ENCODE measurements around the gene CSF3. TPM values are rescaled to one million over a fixed set of nuclear protein-coding genes. Genes with fewer than 3 reads are reported as not detected.

The CSF3 gene
- total and polyA plus RNA-seq, 5 experiments from 2014 or later, result not detected

- ATAC-seq, result no peak
- peak in 1 of 10 donors; percentile 45 for DNase-seq
- no peaks in the 10 kb centered on the region for H3K9me3 Mint-ChIP-seq
- no peaks in the 10 kb centered on the region for H3K27me3 Mint-ChIP-seq
- H3K36me3 Mint-ChIP-seq, result peaks cover 0 to 43% (median 3%) of the 10 kb centered on the region in 3 donors
- POLR2A ChIA-PET, result interaction anchor here (2.3 kb wide), 1 partner anchor 8 kb away, joined by 7 read pairs; no protein-coding TSS in a partner anchor
- no peak overlapping the region for H3K4me3 Mint-ChIP-seq
- H3K27ac Mint-ChIP-seq, result peak overlapping the region in 4 of 10 donors; percentile 17 to 79 (median 44)
- peaks cover 0 to 2% (median under 1%) of the 10 kb centered on the region in 4 donors for H3K4me1 Mint-ChIP-seq
Observed at GRCh38 chr17:40019140-40019991, 4.1 kb downstream of the CSF3 start.

- Mint-ChIP-seq H3K4me1 (peaks cover 1 to 3% (median 2%) of the 10 kb centered on the region in 4 donors), H3K27ac (no peak overlapping the region), H3K36me3 (peaks cover 0 to 46% (median 3%) of the 10 kb centered on the region in 3 donors), H3K4me3 (no peak overlapping the region), H3K27me3 (no peaks in the 10 kb centered on the region), H3K9me3 (no peaks in the 10 kb centered on the region)
- POLR2A ChIA-PET, result interaction anchor here (0.6 kb wide), 1 partner anchor 40 kb away, joined by 4 read pairs; the partner anchor contains the start of gene PSMD3
- ATAC-seq, result no peak
- DNase-seq, result peak in 1 of 10 donors; percentile 32
Observed at GRCh38 chr17:40020146-40020545, 4.9 kb downstream of the CSF3 start.

GRCh38 chr17:40021451-40021971 lies 6.3 kb downstream of the CSF3 start:
- no peaks in the 10 kb centered on the region for H3K9me3 Mint-ChIP-seq
- H3K4me1 Mint-ChIP-seq, result peaks cover 13 to 15% (median 15%) of the 10 kb centered on the region in 4 donors
- POLR2A ChIA-PET, result interaction anchor here (1.2 kb wide), 1 partner anchor 9 kb away, joined by 13 read pairs; no protein-coding TSS in a partner anchor
- H3K27ac Mint-ChIP-seq, result peak overlapping the region in 2 of 10 donors; percentile 20 to 46
- ATAC-seq, result no peak
- peaks cover 0 to 58% (median 5%) of the 10 kb centered on the region in 3 donors for H3K36me3 Mint-ChIP-seq
- H3K27me3 Mint-ChIP-seq, result no peaks in the 10 kb centered on the region
- DNase-seq, result no peak
- H3K4me3 Mint-ChIP-seq, result no peak overlapping the region

- peaks cover 19 to 25% (median 22%) of the 10 kb centered on the region in 4 donors for H3K4me1 Mint-ChIP-seq
- POLR2A ChIA-PET, result interaction anchor here (0.6 to 1.2 kb wide), 2 partner anchors 10 to 1757 kb away, joined by 4 to 13 read pairs; no protein-coding TSS in a partner anchor
- H3K4me3 Mint-ChIP-seq, result no peak overlapping the region
- H3K27ac Mint-ChIP-seq, result no peak overlapping the region
- peaks cover 0 to 61% (median 5%) of the 10 kb centered on the region in 3 donors for H3K36me3 Mint-ChIP-seq
- no peak for ATAC-seq
- no peaks in the 10 kb centered on the region for H3K9me3 Mint-ChIP-seq
- no peak for DNase-seq
- no peaks in the 10 kb centered on the region for H3K27me3 Mint-ChIP-seq
Observed at GRCh38 chr17:40022497-40022896, 7.3 kb downstream of the CSF3 start.

- no peak overlapping the region for H3K4me3 Mint-ChIP-seq
- H3K9me3 Mint-ChIP-seq, result no peaks in the 10 kb centered on the region
- ATAC-seq (no peak), DNase-seq (no peak)
- peaks cover 19 to 25% (median 22%) of the 10 kb centered on the region in 4 donors for H3K4me1 Mint-ChIP-seq
- POLR2A ChIA-PET, result interaction anchor here (0.6 kb wide), 1 partner anchor 1756 kb away, joined by 4 read pairs; no protein-coding TSS in a partner anchor
- H3K27me3 Mint-ChIP-seq, result no peaks in the 10 kb centered on the region
- H3K27ac Mint-ChIP-seq, result no peak overlapping the region
- peaks cover 0 to 66% (median 5%) of the 10 kb centered on the region in 3 donors for H3K36me3 Mint-ChIP-seq
Observed at GRCh38 chr17:40022961-40023541, 7.8 kb downstream of the CSF3 start.

- POLR2A ChIA-PET, result no interaction called here
- H3K27me3 Mint-ChIP-seq, result no peaks in the 10 kb centered on the region
- ATAC-seq, result no peak
- no peak overlapping the region for H3K4me3 Mint-ChIP-seq
- no peak overlapping the region for H3K27ac Mint-ChIP-seq
- DNase-seq, result no peak
- H3K9me3 Mint-ChIP-seq, result no peaks in the 10 kb centered on the region
- peaks cover 0 to 68% (median 8%) of the 10 kb centered on the region in 3 donors for H3K36me3 Mint-ChIP-seq
- H3K4me1 Mint-ChIP-seq, result peaks cover 19 to 25% (median 22%) of the 10 kb centered on the region in 4 donors
Observed at GRCh38 chr17:40023590-40024292, 8.5 kb downstream of the CSF3 start.

GRCh38 chr17:40024901-40025300 lies 9.7 kb downstream of the CSF3 start:
- Mint-ChIP-seq H3K4me1 (peaks cover 19 to 25% (median 22%) of the 10 kb centered on the region in 4 donors), H3K27me3 (no peaks in the 10 kb centered on the region), H3K4me3 (peak overlapping the region in 1 of 10 donors; percentile 58), H3K36me3 (peaks cover 0 to 71% (median 15%) of the 10 kb centered on the region in 3 donors), H3K9me3 (no peaks in the 10 kb centered on the region), H3K27ac (no peak overlapping the region)
- POLR2A ChIA-PET, result no interaction called here
- no peak for ATAC-seq
- DNase-seq, result no peak

GRCh38 chr17:40025559-40025958 lies 10.3 kb downstream of the CSF3 start:
- Mint-ChIP-seq H3K36me3 (peaks cover 0 to 70% (median 15%) of the 10 kb centered on the region in 3 donors), H3K4me1 (peaks cover 19 to 25% (median 22%) of the 10 kb centered on the region in 4 donors), H3K9me3 (no peaks in the 10 kb centered on the region), H3K4me3 (peak overlapping the region in 8 of 10 donors; percentile 34 to 72 (median 54)), H3K27ac (peak overlapping the region in 6 of 10 donors; percentile 1 to 79 (median 20)), H3K27me3 (no peaks in the 10 kb centered on the region)
- ATAC-seq, result no peak
- DNase-seq, result no peak
- POLR2A ChIA-PET, result interaction anchor here (1.2 to 1.3 kb wide), 3 partner anchors 11 to 75 kb away, joined by 3 to 6 read pairs (median 4); partner anchors contain the start of genes CSF3 and NR1D1

GRCh38 chr17:40025991-40026815 lies 11.0 kb downstream of the CSF3 start:
- Mint-ChIP-seq H3K4me1 (peaks cover 19 to 25% (median 22%) of the 10 kb centered on the region in 4 donors), H3K27me3 (no peaks in the 10 kb centered on the region)
- POLR2A ChIA-PET, result interaction anchor here (0.6 to 1.9 kb wide), 8 partner anchors 8 to 229 kb away, joined by 3 to 7 read pairs (median 5); partner anchors contain the start of genes CSF3, NR1D1 and THRA

GRCh38 chr17:40026816-40027613 lies 11.8 kb downstream of the CSF3 start:
- no peaks in the 10 kb centered on the region for H3K9me3 Mint-ChIP-seq
- peak overlapping the region in 4 of 10 donors; percentile 33 to 55 (median 34) for H3K4me3 Mint-ChIP-seq
- POLR2A ChIA-PET, result interaction anchor here (0.6 to 1.9 kb wide), 9 partner anchors 9 to 175 kb away, joined by 3 to 7 read pairs (median 4); partner anchors contain the start of genes CSF3 and THRA
- DNase-seq, result peak; percentile 50 to 85 (median 74)
- peaks cover 17 to 25% (median 22%) of the 10 kb centered on the region in 4 donors for H3K4me1 Mint-ChIP-seq
- peak overlapping the region in 1 of 10 donors; percentile 8 for H3K27ac Mint-ChIP-seq
- peak; percentile 88 for ATAC-seq
- H3K36me3 Mint-ChIP-seq, result peaks cover 0 to 68% (median 15%) of the 10 kb centered on the region in 3 donors
- no peaks in the 10 kb centered on the region for H3K27me3 Mint-ChIP-seq

More at GRCh38 chr17:40025991-40026815, 11.0 kb downstream of the CSF3 start:
- H3K9me3 Mint-ChIP-seq, result no peaks in the 10 kb centered on the region
- H3K27ac Mint-ChIP-seq, result peak overlapping the region in 9 of 10 donors; percentile 1 to 79 (median 30)
- ATAC-seq (peak; percentile 76 to 80), DNase-seq (peak in 7 of 10 donors; percentile 17 to 58 (median 40))
- H3K36me3 Mint-ChIP-seq, result peaks cover 0 to 70% (median 19%) of the 10 kb centered on the region in 3 donors
- peak overlapping the region; percentile 34 to 72 (median 52) for H3K4me3 Mint-ChIP-seq

Data from naive thymus-derived CD8-positive, alpha-beta T cell (primary cell).